Natural killer cell (primary cell): ENCODE results near the gene KRT2. TPM values are rescaled to one million over a fixed set of nuclear protein-coding genes. Genes with fewer than 3 reads are reported as not detected.

ENCODE experiments used
- ATAC-seq, 3 donors: fragments of 150-1000 bp in 2 of 3; fragments of 200-7000 bp in 1 of 3; cut with Tn5 transposase; 1 replicate in 1 of 3; 2 replicates in 2 of 3; pipeline ENCODE4 v1.10.0; 2021; ENCODE audit warnings: mild to moderate bottlenecking in 2 of 3, moderate library complexity in 2 of 3
- DNase-seq, 2 donors: peaks; one replicate each; pipeline versions ENCODE4 v3.0.0 to v3.0.0-alpha.2; 2013 to 2021; ENCODE audit warnings: mixed read lengths in 1 of 2
- H3K27ac ChIP-seq: one replicate; pipeline ENCODE4 v1.5.1; 2013; ENCODE audit warnings: mild to moderate bottlenecking, low read length
- H3K27me3 ChIP-seq: one replicate; pipeline ENCODE4 v1.6.1; 2013; ENCODE audit warnings: low read length; ENCODE audit not compliant: control insufficient read depth, insufficient read depth
- H3K36me3 ChIP-seq: one replicate; pipeline ENCODE4 v1.6.1; 2013; ENCODE audit warnings: low read length; ENCODE audit not compliant: control insufficient read depth, insufficient read depth
- H3K4me1 ChIP-seq: one replicate; pipeline ENCODE4 v1.6.1; 2013; ENCODE audit warnings: low read length; ENCODE audit not compliant: control insufficient read depth, insufficient read depth
- H3K4me3 ChIP-seq: one replicate; pipeline ENCODE4 v1.5.1; 2013; ENCODE audit warnings: low read length
- H3K9me3 ChIP-seq: one replicate; pipeline ENCODE4 v1.6.1; 2013; ENCODE audit warnings: low read length; ENCODE audit not compliant: control insufficient read depth, insufficient read depth
- H3K27ac Mint-ChIP-seq, 2 donors: one replicate each; pipeline ENCODE4 v1.8.0; 2022; ENCODE audit warnings: mild to moderate bottlenecking in 2 of 2, mixed read lengths in 2 of 2, moderate library complexity in 1 of 2
- H3K27me3 Mint-ChIP-seq, 2 donors: one replicate each; pipeline ENCODE4 v1.8.0; 2022; ENCODE audit warnings: low read depth in 2 of 2, mixed read lengths in 2 of 2
- H3K36me3 Mint-ChIP-seq: one replicate; pipeline ENCODE4 v1.8.0; 2022; ENCODE audit warnings: mixed read lengths
- H3K4me1 Mint-ChIP-seq, 2 donors: one replicate each; pipeline ENCODE4 v1.8.0; 2022; ENCODE audit warnings: mixed read lengths in 2 of 2
- H3K4me3 Mint-ChIP-seq: one replicate; pipeline ENCODE4 v1.8.0; 2022; ENCODE audit warnings: mild to moderate bottlenecking, moderate library complexity, mixed read lengths
- H3K9me3 Mint-ChIP-seq, 2 donors: one replicate each; pipeline ENCODE4 v1.8.0; 2022; ENCODE audit warnings: mixed read lengths in 2 of 2
- CTCF ChIP-seq: fragments of 200-600 bp; IDR thresholded peaks from one replicate; pipeline ENCODE4 v1.8.0; 2022; ENCODE audit warnings: antibody characterized with exemption
- WGBS: methylation state at CpG from one replicate; pipeline ENCODE4 v1.1.7; 2013; ENCODE audit warnings: missing lambda C conversion rate; ENCODE audit not compliant: insufficient coverage; 5-methylcytosine and 5-hydroxymethylcytosine counted together
- intact Hi-C: fragments of 100-400 bp; cut with micrococcal nuclease; formaldehyde crosslinking; loops from one replicate; pipeline ENCODE4 v1.14.2; 2022
- total RNA-seq, 4 donors: library from RNA; stranded (reverse); fragments of 120-200 nt in 1 of 4; gene quantifications; one replicate each; pipeline versions ENCODE4 v1.2.3 to v1.2.4, GENCODE V29; 2013 to 2022

The KRT2 gene
- total RNA-seq: 1 to 10 TPM in 1 of 3 donors, under 1 TPM in 2; 0.63 to 1.4 (median 0.66) TPM
- 0.54 TPM for total RNA-seq (2013)

- no peaks in the 10 kb centered on the region for H3K27me3 Mint-ChIP-seq
These were observed at the start of gene KRT2 for GRCh38 chr12:52651726-52652261. Gene KRT2, minus strand, starts transcription at chr12:52652211. Its CDS starts 69 bp downstream, at chr12:52652142.

GRCh38 chr12:52701281-52701680, 49.3 kb upstream of the KRT2 start:
- TF ChIP-seq CTCF: no peak

More at GRCh38 chr12:52651726-52652261, at the start of gene KRT2:
- no peak for TF ChIP-seq CTCF
- intact Hi-C loops: no loop called here
- Histone ChIP-seq H3K27me3 (no peaks in the 10 kb centered on the region), H3K36me3 (no peaks in the 10 kb centered on the region), H3K9me3 (no peaks in the 10 kb centered on the region), H3K4me1 (peaks cover 6% of the 10 kb centered on the region), H3K4me3 (no peak within 1 kb of the TSS), H3K27ac (no peak within 1 kb of the TSS)
- Mint-ChIP-seq H3K9me3 (no peaks in the 10 kb centered on the region), H3K4me3 (no peak within 1 kb of the TSS), H3K27ac (no peak within 1 kb of the TSS), H3K4me1 (peaks cover 40 to 43% of the 10 kb centered on the region in 2 donors), H3K36me3 (no peaks in the 10 kb centered on the region)
- 94% methylated on average over 16 of the region's 16 CpGs for WGBS
- ATAC-seq: no peak
- DNase-seq: no peak

DNA sequence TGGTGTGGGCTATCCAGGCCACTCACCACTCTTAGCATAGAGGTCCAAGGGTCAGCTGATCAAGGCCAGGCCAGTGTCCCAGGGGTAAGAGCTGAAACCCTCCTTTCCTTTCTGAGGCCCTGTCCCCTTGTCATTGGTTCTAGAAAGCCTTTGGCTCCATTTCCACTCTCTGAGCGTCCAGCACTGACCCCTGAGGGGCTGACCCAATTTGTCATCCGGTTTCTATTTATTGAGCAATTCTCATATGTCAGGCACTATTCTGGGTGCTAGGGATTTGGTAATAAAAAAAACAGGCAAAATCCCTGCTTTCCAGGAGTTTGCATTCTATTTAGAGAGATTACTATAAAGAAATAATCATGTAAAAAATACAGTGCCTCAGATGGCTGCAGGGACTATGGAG, 47.9 kb upstream of the KRT2 start:
- Histone ChIP-seq H3K4me3 (no peak overlapping the region), H3K36me3 (no peaks in the 10 kb centered on the region), H3K27ac (no peak overlapping the region), H3K4me1 (no peaks in the 10 kb centered on the region), H3K9me3 (no peaks in the 10 kb centered on the region), H3K27me3 (no peaks in the 10 kb centered on the region)
- H3K4me3 Mint-ChIP-seq: no peak overlapping the region
- DNase-seq (no peak), ATAC-seq (no peak)
- intact Hi-C loops: no loop called here
- no peaks in the 10 kb centered on the region for H3K9me3 Mint-ChIP-seq
- 94% methylated on average over 2 of the region's 2 CpGs for WGBS
- peaks cover 9 to 11% of the 10 kb centered on the region in 2 donors for H3K4me1 Mint-ChIP-seq
- H3K36me3 Mint-ChIP-seq: no peaks in the 10 kb centered on the region
- no peak overlapping the region for H3K27ac Mint-ChIP-seq
- H3K27me3 Mint-ChIP-seq: peaks cover 9 to 24% of the 10 kb centered on the region in 2 donors
- no peak for TF ChIP-seq CTCF

More at GRCh38 chr12:52701281-52701680, 49.3 kb upstream of the KRT2 start:
- H3K27me3 ChIP-seq: no peaks in the 10 kb centered on the region
- intact Hi-C loops: no loop called here
- ATAC-seq: no peak
- Mint-ChIP-seq H3K27me3 (peaks cover 13 to 24% of the 10 kb centered on the region in 2 donors), H3K36me3 (no peaks in the 10 kb centered on the region), H3K9me3 (no peaks in the 10 kb centered on the region), H3K4me1 (peaks cover 9 to 14% of the 10 kb centered on the region in 2 donors), H3K27ac (no peak overlapping the region), H3K4me3 (no peak overlapping the region)
- no peak for DNase-seq
- no peak overlapping the region for H3K27ac ChIP-seq
- no peaks in the 10 kb centered on the region for H3K36me3 ChIP-seq
- H3K9me3 ChIP-seq: no peaks in the 10 kb centered on the region
- H3K4me3 ChIP-seq: no peak overlapping the region
- no peaks in the 10 kb centered on the region for H3K4me1 ChIP-seq
- 82% methylated on average over 12 of the region's 12 CpGs for WGBS

DNA sequence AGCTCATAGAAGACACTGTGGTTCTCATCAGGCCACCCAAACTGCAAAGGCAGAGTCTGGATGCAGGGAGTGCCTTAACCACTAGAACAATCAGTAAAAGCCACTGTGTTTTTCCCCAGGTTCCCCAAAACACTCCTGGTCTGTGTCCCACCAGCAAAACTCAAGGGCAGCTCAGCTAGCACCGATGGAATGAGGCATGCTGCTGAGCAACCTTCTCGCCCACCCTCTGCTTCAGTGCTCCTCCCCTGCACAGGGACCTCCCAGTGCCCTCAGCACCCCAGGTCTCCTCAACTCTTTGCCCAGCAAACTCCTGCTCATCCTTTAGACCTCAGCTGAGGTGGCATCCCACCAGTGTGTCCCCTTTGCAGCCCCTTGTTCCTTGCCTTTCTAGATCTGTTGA, 47.4 kb upstream of the KRT2 start:
- intact Hi-C loops: no loop called here
- WGBS: 92% methylated on average over 2 of the region's 2 CpGs

More for the DNA sequence above, 47.4 kb upstream of the KRT2 start:
- peaks cover 9 to 24% of the 10 kb centered on the region in 2 donors for H3K27me3 Mint-ChIP-seq
- H3K4me1 Mint-ChIP-seq: peaks cover 9 to 11% of the 10 kb centered on the region in 2 donors
- H3K9me3 Mint-ChIP-seq: no peaks in the 10 kb centered on the region
- Histone ChIP-seq H3K36me3 (no peaks in the 10 kb centered on the region), H3K27ac (no peak overlapping the region), H3K9me3 (no peaks in the 10 kb centered on the region), H3K4me1 (no peaks in the 10 kb centered on the region), H3K27me3 (no peaks in the 10 kb centered on the region), H3K4me3 (no peak overlapping the region)
- no peak overlapping the region for H3K27ac Mint-ChIP-seq
- TF ChIP-seq CTCF: no peak
- no peaks in the 10 kb centered on the region for H3K36me3 Mint-ChIP-seq
- no peak overlapping the region for H3K4me3 Mint-ChIP-seq
- DNase-seq (no peak), ATAC-seq (no peak)
